GM18907 (cell line): ENCODE measurements around the gene ZC3HAV1L.
"Not testable (repeated sequence)": the region's sequence is repeated elsewhere in the genome, so short reads cannot be mapped to it uniquely, and the experiment has no call there.

Experiments used
- ATAC-seq: cut with Tn5 transposase; IDR thresholded peaks from one replicate; pipeline ENCODE4 v1.9.1; 2021; ENCODE audit warnings: mild to moderate bottlenecking, moderate library complexity; ENCODE audit not compliant: unreplicated experiment

The ZC3HAV1L gene

GRCh38 chr7:139022286-139022685, 13.6 kb downstream of the ZC3HAV1L start:
- ATAC-seq, result no peak

GRCh38 chr7:139018910-139019309, 16.9 kb downstream of the ZC3HAV1L start:
- no peak for ATAC-seq

DNA sequence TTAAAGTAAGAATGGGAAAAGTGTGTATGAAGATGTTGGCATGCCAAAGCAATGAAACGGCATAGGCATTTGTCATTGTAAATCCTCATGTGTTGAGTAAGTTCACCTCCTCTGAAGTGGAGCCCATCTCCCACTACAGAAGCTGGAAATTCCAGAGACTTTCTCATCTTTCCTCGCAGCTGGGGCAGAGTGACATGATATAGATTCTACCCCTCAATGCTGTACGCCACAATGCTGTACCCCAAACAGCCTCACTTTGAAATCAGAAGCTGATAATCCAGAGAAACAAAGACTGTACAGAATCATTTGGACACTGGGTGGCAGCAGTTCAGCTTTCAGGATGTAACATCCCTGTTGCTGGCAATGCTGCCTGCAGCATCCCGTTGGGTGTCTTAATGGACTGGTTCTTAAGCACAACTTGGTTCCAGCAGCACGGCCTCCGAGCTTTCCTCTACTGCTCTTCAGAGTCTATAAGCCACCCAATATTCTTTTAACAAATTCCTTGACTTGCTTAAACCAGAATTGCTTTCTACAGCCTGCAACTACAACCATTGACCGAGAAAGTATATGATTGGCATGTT, 18.8 kb downstream of the ZC3HAV1L start:
- ATAC-seq, result peak; percentile 90

DNA sequence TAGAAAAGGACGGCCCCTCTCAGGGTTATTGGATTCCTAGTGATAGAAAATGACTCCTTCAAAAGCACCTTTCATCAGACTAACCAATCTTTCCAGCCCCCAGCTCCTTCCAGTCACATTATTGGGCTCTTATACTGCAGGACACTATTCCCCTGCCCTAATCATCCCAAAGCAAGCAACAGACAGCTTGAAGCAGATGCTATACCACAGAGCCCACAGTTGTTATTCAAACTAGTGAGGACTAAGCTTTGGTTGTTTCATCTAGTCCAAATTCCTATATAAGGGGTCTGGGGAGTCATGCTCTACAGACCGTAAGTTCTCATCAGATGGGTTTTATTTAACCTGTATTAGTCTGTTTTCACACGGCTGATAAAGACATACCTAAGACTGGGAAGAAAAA, 24.5 kb downstream of the ZC3HAV1L start:
- no peak for ATAC-seq

DNA sequence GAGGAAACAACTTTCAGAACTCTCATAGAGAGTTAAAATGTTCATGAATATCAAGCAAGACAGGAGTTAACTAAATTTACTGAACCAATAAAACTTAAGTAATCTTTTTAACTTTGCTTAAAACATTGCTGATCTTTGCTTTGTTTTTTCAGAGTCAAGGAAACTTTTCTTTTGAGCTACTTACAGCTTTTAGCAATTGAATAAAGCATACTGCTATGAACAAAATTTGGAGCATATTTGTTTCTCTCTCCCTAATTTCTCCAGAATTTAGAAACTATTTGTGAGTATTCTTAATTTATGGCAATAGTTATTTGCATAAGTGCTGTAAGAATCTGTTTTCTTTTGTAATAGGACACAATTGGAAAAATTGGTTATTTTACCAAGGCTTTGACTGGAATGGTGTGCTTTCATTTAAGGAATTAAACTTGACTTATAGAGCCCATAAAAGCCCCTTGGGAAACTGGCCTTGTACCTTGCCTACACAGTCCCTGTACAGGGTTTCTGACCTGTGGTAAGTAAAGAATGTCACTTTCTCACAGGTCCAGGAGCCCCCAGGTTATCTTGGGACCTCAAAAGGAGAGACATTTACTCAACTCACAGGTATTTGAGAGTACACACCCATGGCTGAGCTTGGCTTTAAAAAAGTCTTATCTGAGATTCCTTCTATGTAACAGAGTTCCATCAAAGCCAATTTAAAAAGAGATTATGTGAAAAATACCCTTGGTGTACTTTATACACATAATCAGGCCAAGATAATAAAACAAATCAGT, 31.3 kb downstream of the ZC3HAV1L start:
- no peak for ATAC-seq

DNA sequence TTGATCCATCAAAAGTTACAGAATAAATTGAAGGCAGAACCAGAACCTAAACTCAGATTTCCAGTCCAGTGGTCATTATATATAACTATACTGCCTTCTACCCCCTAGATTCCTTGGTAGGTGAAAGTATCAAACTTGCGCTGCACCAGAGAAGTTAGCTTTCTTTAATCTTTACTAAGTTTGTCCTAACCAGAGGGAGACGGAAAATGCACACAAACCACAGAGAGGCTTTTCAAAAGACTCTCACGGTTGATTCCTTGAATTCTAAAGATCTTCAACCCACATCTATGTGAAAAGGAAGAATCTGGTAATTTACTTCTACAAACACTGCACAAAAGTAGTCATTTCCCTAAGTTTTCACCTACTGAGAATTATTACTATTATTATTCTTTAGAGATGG, 36.4 kb downstream of the ZC3HAV1L start:
- no peak for ATAC-seq

DNA sequence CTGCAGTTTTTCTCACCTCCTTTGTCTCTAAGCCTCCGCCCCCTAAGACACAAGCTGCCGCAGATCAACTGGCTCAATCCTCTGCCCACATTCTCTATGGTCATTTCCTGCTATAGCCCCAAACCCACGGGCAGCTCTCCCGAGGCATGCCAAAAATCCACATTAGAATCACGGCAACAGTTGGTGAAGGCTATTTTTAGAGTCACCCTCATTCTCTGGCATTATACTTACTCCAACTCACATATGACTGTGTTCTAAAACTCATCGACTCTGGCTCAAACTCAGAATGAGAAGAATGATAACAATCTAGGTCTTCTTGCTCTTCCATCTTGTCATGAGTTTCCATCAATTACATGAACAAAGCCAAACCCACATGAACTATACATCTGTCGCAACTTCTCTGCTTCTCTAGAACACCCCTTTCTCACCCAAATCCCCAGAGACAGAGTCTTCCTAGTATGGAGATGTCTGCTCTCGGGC, 43.8 kb downstream of the ZC3HAV1L start:
- ATAC-seq, result no peak

DNA sequence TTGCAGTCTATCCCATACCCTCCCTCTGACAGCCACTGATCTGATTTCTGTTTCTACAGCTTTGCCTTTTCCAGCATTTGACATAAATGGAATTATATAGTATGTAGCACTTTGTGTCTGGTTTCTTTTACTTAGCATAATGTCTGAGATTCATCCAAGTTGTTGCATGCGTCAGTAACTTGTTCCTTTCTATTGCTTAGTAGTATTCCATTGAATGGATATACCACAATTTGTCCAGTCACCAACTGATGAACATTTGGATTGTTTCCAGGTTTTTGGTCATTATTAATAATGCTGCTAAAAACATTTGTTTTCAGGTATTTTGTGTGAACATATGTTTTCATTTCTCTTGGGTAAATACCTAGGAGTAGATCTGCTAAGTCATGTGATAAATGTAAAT, 48.2 kb downstream of the ZC3HAV1L start:
- ATAC-seq, result no peak

- no peak for ATAC-seq
Observed at GRCh38 chr7:138982204-138982623, 53.6 kb downstream of the ZC3HAV1L start.

GRCh38 chr7:138981332-138982203, 54.3 kb downstream of the ZC3HAV1L start, which contains the start of gene KIAA1549:
TSS of gene KIAA1549 (minus strand) at chr7:138981389. CDS start at chr7:138981269, 120 bp downstream.
- peak; percentile 81 for ATAC-seq

- peak; percentile 39 for ATAC-seq
Observed at GRCh38 chr7:138980563-138981291, 55.1 kb downstream of the ZC3HAV1L start.

- no peak for ATAC-seq
Observed at GRCh38 chr7:138979988-138980562, 55.8 kb downstream of the ZC3HAV1L start.

DNA sequence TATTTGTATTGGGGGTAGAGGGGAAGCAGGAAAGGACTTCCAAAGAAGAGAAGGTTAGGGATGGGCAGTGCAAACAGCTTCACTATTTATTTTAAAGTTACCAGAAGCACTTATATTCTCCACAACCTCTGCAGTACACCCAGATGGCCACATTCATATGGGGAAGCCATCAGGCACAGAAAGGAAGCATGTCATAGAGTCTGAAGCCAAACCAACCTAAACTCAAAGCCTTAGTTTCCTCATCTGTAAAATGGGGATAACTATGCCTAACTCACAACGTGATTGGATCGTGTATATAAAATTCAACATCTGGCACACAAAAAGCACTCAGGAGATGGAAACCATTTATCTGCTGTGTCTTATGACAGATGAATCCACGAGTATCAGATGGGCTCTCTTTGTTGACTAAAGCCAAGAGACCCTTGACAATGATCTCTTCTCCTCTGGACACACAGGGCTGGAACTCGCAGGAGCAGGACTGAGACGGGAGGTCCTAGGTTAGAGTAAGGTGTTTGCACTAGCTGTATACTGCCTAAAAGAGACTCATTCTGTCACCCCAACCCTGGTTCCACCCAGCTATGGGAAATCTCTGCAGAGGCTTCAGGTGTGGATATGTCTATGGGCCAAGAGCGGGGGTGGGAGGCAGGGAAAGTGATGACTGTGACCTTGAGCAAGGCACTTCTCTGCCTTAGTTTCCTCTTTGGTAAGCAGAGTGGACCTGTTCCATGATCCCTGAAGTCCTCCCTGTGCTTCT, 56.4 kb downstream of the ZC3HAV1L start:
- ATAC-seq, result peak; percentile 39

DNA sequence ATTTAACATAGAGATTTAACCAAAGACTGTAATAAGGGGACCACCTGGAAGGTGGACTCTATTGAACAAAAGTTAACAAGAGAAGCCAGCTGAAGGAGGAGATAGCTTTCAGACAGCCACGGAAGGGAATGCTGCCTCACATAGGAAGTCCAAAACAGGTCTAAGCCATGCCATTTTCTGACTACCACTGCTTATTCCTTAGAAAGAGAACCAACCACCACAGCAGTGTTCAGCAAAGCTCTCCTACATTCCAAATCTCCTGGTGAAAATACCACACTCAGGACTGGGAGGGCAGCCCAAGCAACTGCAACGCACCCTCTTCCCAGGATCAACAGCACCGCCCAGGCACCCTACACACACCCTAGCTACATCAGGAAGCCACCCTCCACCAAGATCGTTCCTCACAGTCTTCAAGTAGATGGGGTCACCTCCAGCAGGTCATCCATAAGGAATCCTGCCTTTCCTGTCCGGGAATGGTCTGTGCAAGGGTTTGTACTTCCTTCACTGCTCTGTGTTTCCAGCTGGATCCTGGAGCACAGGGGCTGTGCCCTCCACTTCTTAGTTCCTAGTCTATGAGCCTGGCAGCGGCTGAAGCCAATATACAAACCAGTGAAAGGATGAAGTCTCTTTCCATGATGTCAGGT, 57.2 kb downstream of the ZC3HAV1L start:
- ATAC-seq, result no peak

GRCh38 chr7:138976161-138976560, 59.7 kb downstream of the ZC3HAV1L start:
- ATAC-seq, result not testable (repeated sequence)
